ENCODE results near the gene PNPLA4. TPM values are rescaled to one million over a fixed set of nuclear protein-coding genes. Genes with fewer than 3 reads are reported as not detected.

Gene PNPLA4
- total and polyA plus RNA-seq, 2 of the 13 experiments (the other 11 are each of a cell fraction or from before 2014, with no cell fraction given) = 13.0 to 17.7 TPM

- no peak for TF ChIP-seq AKNA (CRISPR knock-in tag; IDR thresholded peaks at IDR 0.05; ENCODE audit: borderline replicate concordance)
- TF ChIP-seq HNRNPUL1 (IDR thresholded peaks at IDR 0.05; ENCODE audit: low read depth, low read length) = no peak
- no peak for TF ChIP-seq CBX1 (IDR thresholded peaks at IDR 0.05; ENCODE audit: low read depth)
- TF ChIP-seq SCMH1 (CRISPR knock-in tag; IDR thresholded peaks at IDR 0.05; ENCODE audit: borderline replicate concordance) = no peak
- no peak for TF ChIP-seq RFX5 (IDR thresholded peaks at IDR 0.05; ENCODE audit: low read depth, low read length)
- TF ChIP-seq PLSCR1 (CRISPR knock-in tag; IDR thresholded peaks at IDR 0.05; ENCODE audit: borderline replicate concordance) = no peak
- TF ChIP-seq ZNF562 (CRISPR knock-in tag; IDR thresholded peaks at IDR 0.05; ENCODE audit: borderline replicate concordance) = no peak
- TF ChIP-seq HDAC6 (IDR thresholded peaks at IDR 0.05; ENCODE audit: low read depth, low read length) = no peak
- TF ChIP-seq ZNF512 (CRISPR knock-in tag; IDR thresholded peaks at IDR 0.05) = no peak
Observed at GRCh38 chrX:7925867-7926472, 1.2 kb downstream of the PNPLA4 start (continued).
